GDM1 (cell line): ENCODE results near the gene CABP7.

Source experiments
- DNase-seq: peaks from one replicate; lab custom pipeline; 2025; lab: John Stamatoyannopoulos, UW

Gene CABP7

GRCh38 chr22:29719899-29720645, at the start of gene CABP7:
TSS of gene CABP7 (plus strand) at chr22:29720003. CDS start at chr22:29720425, 422 bp downstream.
- no peak for DNase-seq

- DNase-seq = no peak
These were observed 49.2 kb upstream of the CABP7 start for GRCh38 chr22:29670626-29671025.

GRCh38 chr22:29673361-29674066, 46.3 kb upstream of the CABP7 start:
- no peak for DNase-seq

GRCh38 chr22:29674121-29674520, 45.7 kb upstream of the CABP7 start:
- no peak for DNase-seq

- no peak for DNase-seq
These were observed 40.5 kb upstream of the CABP7 start for GRCh38 chr22:29679316-29679715.

GRCh38 chr22:29683536-29683935, 36.3 kb upstream of the CABP7 start:
- DNase-seq = no peak

GRCh38 chr22:29684244-29684643, 35.6 kb upstream of the CABP7 start:
- DNase-seq = no peak

GRCh38 chr22:29689206-29689879, 30.5 kb upstream of the CABP7 start:
- DNase-seq = no peak

GRCh38 chr22:29689880-29690213, 30.0 kb upstream of the CABP7 start:
- no peak for DNase-seq

GRCh38 chr22:29690476-29690875, 29.3 kb upstream of the CABP7 start:
- no peak for DNase-seq

- DNase-seq = no peak
These were observed 28.0 kb upstream of the CABP7 start for GRCh38 chr22:29691636-29692326.

GRCh38 chr22:29692327-29692640, 27.5 kb upstream of the CABP7 start:
- no peak for DNase-seq

- no peak for DNase-seq
These were observed 26.6 kb upstream of the CABP7 start for GRCh38 chr22:29693161-29693560.

GRCh38 chr22:29693671-29694070, 26.1 kb upstream of the CABP7 start:
- no peak for DNase-seq

- no peak for DNase-seq
These were observed 24.5 kb upstream of the CABP7 start for GRCh38 chr22:29695129-29695926.

- DNase-seq = no peak
These were observed 21.8 kb upstream of the CABP7 start for GRCh38 chr22:29697853-29698598.

- DNase-seq = no peak
These were observed 19.4 kb upstream of the CABP7 start for GRCh38 chr22:29700206-29700899.

GRCh38 chr22:29700900-29701154, 19.0 kb upstream of the CABP7 start:
- no peak for DNase-seq

GRCh38 chr22:29701155-29701999, 18.4 kb upstream of the CABP7 start:
- no peak for DNase-seq
